ENCODE results near the gene LDLRAD4.

The LDLRAD4 gene

DNA sequence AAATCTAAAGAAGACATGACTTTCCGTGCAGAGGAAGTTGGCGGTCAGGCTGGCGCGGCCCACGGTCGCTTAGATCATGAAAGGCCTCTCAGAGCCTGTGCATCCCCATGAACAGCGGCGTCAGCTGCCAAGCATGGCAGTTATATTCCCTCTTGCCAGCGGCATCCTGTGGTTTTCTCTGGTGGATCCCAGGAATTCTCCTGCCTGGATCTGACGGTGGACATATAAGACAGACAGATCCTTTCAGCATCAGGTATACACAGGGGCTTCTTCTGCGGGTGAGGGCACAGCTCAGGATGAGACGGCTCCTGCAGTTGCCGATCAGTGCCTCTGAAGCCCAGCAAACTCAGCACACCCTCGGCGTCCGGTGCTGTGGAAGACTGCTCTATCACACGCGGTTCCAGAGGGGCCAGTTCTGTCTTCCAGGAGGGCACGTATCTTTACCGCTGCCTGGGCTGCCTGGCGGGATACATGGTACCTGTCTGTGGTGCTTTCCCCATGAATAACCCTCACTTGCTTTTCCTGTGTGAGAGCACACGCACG, 157.8 kb downstream of the LDLRAD4 start:
- DNase-seq: no peak

DNA sequence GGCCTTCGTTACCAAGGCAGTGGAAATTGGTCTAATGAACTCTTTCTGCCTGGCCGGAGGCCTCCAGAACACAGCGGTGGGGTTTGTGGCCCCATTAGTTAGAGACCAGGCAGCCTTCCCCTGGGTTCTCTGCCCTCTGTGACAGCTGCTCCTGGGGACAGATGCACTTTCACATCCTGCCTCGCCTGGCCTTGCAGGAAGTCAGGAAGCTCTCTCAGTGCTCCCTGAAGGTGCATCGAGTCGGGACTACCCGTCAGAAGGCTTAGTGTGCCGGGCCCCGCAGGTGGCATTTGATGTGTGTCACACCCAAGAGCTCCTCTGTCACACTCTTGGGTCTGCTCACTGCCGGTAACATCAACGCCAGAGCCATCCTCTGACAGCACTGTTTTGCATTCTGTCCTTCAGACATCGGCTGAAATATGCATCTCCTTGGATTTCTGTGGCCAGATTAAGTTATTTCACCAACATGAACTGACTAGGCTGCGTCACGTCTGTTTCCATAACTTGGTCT, 158.3 kb downstream of the LDLRAD4 start:
- no peak for DNase-seq

DNA sequence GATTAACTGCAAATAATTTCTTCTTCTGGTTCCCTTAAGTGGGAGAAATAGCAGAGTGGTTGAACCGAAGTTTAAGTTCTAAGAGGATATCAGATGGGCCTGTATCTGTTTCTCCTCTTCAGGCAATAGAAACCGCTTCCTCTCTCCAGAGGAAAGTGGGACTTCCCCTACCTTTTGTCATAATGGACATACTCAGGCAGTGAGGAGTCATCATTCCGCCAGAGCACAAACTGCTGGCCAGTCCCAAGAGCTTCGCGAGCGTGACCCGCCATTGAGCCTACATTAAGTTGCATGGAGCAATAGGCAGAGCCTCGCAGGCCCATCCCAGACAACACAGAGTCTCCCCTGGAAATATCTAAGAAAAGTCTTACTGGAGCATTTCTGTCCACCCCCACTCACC, 158.9 kb downstream of the LDLRAD4 start:
- DNase-seq: no peak

DNA sequence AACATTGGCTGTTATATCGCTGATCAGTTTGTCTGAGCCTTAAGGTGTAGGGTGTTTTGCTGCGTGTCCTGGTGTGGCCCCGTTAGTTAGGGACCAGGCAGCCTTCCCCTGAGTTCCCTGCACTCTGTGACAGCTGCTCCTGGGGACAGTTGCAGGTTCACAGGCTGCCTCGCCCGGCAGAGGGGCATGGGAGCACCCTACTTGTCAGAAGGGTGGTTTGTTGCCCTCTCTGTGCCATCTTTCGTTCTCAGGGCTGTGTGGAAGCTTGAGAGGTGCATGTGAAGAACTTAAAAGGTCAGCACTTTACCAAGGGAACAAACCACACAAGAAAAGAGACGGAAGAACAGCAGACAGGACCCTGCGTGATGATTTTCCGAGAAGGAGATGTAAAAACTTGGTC, 159.6 kb downstream of the LDLRAD4 start:
- DNase-seq: no peak

DNA sequence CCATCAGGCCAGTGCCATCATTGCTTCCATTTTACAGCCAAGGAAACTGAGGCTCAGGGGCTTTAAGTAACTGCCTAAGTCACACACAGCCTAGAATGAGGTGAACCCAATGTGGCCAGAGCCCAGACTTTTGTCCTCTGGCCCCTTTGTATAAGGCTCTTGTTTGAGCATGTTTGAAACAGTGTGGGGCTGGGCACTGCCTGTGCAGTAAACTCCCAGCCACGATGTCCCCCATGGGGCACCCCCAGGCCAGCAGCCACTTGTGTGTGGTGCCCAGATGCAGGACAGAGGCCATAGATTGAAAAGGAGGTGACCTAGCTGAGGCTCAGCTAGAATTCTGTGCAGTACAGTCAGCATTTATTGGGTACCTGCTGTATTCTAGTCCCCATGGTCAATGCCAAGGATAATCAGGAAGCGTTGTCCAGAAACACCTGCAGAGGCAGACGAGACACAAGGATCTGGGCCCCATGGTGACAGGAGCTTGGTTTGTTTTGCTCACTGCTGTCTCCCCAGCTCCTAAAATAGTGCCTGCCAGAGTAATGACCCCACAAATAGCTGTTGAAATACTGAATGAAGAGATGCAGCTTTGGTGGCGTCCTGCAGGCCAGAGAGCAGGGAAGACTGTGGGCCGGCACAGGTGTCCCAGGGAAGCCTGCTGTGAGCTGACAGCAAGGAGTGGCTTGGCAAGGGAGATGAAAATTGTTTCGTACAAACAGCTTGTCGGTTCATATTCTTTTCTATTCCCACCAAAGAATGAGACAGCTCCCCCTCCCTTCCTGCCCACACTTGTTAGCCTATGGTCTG, 160.7 kb downstream of the LDLRAD4 start:
- no peak for DNase-seq

DNA sequence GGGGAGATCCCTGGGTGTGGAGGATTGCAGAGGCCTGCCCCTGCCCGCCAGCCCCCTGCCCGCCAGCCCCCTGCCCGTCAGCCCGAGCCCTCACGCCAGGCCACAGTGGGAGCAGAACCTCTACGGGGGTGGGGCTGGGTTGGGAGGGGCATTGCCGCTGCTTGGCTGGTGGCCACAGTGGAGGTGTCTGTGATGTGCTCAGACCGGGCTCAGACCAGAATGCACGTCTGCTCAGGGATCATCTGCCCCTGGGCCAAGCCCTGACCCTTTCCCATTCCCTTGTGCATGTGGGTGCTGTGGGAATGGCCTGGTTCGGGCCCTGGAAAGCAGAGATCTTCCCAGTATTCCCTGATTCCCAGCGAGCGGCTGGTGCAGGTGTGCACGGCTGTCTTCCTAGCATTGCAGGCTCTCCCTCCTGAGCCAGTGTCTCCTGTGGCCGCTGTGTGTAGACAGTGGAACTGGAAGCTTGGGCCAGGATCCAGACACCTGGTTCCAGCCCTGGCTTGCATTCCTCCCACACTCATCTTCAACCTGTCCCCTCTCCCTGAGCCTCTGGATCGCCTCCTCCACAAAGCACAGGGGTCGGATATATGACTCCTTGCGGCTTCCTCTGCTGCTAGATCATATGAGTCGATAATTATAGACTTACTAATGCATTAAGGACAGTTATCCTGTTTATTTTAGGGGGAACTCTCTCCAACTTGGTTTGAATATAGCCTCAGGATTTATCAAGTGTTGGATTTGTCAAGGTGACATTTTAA, 161.6 kb downstream of the LDLRAD4 start:
- no peak for DNase-seq

DNA sequence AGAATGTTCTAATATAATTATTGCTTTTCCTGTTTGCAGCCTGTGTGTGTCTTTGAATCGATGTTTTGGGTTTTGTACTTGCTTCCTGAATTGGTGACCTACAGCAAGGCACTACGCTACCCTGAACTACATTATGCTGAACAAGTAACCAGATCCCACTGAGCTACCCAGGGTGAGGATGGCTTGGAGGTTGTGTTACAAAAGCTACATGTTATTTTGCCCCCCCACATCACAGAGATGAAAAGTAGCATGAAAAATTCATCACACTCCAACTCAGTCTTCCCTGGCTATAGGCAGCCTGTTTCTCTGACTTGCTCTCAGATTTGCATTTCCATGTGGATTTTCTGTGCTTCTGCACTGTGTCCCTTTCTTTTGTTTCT, 162.1 kb downstream of the LDLRAD4 start:
- DNase-seq: no peak

DNA sequence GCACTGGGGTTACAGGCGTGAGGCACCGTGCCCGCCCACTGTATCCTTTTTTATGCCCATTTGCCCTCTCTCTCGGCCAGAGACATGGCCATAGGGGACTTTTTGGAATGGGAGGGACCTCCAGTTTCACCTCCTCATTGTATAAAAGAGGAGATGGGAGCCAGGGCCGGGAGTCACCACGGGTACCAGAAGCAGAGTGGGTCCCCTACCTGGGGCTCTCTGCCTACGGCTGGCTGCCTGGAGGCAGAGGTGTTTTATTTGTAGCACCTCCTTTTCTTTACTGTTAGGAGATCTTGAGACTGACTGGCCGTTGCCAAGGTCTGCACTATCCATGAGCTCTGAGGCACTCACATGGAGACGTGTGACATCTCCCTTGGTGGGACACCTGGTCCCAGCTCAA, 162.8 kb downstream of the LDLRAD4 start:
- no peak for DNase-seq

DNA sequence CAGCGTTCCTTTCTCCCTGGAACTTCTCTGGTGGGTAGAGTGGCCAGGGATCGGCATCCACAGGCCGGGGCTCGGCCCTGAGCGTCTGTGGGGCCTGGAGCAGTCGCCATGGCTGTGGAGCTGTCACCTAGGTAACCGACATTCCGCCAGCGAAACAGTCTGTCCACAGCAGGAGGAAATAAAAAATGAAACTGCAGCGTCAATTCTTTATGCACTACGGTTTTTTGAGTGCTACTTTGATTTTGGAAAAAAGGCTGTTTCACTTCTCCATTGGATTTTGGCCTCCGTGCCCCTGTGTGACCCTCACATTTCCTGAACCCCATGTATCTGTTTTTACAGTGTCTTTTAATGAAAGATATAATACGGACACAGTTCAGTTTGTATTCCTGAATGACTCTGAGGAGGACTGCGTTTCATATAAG, 163.4 kb downstream of the LDLRAD4 start:
- no peak for DNase-seq

DNA sequence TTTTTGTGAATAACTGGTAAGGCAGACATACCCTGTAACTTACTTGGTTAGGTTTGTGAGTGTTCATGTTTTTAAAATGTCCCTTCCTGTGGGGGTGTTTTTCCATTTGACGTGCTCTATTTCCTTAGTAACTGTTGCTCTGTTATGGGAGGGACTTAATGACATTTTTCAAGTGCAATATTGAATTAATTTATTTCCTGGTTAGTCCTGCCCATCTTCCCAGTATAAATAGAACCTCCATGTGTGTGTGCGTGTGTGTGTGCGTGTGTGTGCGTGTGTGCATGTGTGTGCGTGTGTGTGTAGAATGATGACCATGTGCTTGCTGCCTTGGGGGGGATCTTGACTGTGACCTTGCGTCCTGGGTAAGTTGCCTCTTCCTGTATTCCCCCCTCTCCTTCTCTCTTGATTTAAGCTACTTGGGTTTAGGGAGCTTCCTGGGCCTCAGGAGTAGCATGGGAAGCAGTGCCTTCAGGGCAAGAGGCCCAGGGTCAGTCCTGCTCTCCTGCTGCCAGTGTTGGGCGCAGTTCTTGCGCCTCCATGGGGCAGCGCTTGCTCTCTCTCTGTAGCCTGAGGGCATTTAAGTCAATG, 163.9 kb downstream of the LDLRAD4 start:
- DNase-seq: no peak

DNA sequence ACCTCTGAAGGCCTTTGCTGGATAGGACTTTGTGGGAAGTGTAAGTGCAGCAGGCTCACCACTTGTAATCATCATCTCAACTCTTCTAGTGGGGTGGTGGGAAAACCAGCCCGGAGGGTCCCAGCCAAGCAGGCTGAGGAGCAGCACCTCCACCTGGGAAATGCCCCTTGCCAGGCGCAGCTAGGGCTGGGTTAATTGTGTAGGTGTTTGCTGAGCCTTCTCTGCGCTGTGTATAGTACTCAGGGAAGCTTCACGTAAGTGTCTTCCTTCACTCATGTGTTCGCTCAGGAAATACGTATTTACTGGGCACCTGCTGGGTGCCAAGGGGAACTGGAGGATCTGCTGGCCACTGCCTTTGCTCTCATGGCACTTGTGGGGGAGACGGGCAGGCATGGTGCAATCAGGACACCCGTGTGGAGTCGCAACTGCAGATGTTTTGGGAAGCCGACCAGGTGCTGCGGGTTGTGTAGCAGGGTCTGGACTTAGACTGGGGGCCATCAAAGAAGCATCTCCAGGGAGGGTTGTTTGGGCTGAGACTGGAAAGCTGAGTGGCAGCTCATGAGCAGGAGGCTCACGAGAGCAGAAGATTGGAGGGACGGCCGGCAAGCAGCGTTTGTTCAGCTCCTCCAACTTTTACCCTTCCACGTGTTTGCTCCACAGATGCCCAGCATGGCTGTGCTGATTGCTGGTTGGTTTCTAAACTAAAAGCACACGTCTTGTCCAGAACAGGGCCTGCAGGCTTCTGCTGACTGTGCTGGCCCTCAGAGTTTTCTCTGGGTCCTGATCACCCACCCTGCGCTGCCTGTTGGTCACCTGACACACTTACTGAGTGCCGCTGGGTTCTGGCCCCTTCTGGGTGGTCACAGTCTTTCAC, 164.6 kb downstream of the LDLRAD4 start:
- no peak for DNase-seq

DNA sequence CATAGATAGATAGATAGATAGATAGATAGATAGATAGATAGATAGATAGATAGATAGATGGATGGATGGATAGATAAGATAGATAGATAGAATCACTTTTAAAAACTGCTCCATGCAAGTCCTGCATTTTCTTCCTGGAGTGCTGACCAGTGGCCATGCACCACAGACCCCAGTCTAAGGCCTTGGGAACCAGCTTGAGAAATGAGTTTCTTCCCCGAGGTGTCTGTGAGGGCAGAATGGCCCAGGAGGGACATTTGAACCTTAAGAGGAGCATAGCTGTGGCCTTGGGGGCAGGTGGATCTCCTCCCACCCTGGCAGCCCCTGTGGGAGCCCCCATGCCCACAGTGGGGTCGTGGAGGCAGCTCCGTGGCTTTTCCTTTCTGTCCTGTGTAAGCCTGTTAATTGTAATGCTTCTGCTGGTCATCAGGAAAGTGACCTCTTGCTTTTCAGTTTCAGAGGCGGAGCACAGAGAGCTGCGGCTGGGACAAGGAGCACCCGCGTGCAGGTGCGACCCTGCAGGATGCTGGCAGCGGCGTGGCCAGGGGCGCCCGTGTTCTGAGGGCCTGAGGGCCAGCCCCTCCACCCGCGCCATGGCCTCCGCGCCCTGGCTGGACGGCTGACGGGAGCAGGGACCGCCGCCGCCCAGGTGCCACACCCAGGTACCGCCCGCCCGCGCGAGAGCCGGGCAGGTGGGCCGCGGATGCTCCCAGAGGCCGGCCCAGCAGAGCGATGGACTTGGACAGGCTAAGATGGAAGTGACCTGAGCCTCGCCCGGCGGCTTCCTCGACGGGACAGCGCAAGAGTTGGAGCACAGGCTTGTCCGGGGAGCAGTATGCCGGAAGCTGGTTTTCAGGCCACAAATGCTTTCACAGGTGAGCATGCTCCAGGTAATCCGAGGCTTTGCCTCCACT, 168.6 kb downstream of the LDLRAD4 start:
- DNase-seq: no peak

DNA sequence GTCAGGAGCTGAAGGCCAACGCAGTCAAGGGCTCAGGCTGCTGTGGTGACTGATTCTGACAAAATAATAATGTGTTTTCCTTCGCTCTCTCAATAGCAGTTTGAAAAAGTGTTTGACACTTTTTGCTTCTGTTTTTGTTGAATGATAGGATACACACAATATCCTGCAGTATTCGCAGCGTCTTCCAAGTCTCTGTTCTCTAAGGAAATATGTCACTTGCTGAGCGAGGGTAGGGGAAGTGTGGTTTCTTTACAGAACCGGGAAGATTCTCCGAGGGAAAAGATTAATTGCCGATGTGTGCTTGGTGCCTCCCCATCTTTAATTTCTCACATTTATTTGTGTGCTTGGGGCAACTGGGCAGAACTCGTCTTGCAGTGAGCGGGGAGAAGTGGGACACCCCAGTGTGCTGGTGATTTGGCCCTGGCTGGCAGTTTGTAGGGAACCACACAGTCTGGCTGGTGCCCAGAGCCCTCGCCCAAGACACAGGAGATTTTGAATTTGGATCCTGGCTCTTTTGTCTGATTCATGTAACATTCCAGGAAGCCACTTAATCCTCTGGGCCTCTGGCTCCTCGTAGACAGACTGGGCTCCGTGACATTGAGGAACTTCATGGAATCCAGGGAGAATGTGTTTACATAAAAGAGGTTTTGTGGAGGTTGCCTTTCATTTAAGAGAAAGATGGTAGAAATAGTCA, 169.4 kb downstream of the LDLRAD4 start:
- no peak for DNase-seq

DNA sequence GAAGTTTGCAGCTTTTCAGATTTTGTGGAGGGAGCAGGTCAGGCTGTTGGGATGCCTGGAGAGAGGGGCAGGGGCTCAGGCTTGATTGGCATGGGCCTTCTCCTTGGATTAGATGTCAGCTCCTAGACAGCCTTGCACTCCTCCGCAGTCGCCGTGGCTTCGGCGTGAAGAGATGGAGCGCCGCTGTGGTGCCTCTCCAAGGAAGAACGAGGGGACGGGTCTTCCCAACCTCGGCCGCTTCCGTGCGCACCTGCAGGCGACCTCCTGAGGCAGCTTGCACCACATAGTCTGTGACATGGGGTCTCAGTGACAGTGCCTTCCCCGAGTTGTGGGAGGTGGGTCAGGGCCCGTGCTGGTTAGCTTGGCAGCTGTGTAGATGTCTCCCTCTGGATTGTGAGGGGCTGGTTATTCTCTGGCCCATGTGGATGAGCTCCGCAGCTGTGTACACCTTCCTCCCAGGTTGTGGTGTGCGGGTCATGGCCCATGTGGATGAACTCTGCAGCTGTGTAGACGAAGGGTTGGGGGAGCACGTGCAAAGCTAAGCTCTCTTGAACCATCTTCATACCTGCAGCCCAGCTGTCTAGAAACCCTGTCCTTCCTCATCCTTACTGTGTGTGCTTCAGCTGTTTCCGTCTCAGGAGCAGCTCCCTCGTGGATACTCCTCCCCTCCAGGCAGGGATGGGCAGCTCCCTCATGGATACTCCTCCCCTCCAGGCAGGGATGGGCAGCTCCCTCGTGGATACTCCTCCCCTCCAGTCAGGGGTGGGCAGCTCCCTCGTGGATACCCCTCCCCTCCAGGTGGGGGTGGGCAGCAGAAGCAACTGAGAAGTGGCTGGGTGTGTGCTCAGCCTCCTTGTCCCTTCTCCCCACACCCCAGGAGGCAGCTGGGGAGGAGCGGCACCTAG, 170.3 kb downstream of the LDLRAD4 start:
- DNase-seq: no peak

DNA sequence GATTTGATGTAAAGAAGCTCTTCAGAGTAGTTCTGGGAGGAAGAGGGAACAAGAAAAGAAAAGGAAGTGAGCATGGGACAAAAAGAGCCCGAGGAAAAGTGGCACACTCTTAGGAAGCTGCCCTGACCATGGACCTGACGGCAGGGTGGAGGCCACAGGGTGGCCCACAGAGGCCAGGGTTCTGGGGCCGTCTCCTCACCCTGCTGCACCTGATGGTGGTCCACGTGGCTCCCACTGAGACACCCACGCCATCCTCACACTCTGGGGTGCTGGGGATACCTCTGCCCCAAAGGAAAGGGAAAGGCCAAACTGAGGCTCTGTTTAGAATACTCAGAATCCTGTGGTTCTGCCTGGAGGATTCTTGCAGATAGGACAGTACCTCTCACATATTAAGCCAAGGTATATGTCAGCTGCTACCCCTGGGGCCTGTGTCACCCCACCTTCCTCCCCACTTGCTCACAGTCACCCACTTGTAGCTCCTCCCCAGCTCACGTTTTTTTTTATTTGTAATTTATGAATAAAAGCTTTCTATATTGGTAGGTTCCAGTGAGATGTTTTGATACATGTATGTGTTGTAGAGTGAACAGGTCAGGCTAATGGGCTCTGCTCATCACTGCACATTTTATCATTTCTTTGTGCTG, 171.1 kb downstream of the LDLRAD4 start:
- no peak for DNase-seq

DNA sequence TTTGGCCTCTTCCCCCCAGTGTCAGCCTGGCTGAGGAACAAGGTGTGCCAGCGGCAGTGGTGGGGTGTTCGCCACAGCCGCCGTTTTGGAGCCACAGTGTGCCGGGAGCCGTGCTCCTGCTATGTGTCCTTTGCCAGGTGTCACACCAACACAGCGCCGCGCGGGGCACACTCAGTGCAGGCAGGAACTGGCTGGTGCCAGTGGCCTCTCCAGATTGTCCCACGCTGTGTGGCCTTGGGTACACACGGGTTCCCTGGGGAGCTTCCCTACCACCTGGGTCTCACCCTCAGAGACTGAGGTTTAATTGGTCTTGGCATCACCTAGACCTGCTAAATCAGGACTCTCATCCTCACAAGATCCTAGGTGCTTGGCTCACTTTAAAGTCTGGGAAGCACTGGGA, 171.6 kb downstream of the LDLRAD4 start:
- no peak for DNase-seq

DNA sequence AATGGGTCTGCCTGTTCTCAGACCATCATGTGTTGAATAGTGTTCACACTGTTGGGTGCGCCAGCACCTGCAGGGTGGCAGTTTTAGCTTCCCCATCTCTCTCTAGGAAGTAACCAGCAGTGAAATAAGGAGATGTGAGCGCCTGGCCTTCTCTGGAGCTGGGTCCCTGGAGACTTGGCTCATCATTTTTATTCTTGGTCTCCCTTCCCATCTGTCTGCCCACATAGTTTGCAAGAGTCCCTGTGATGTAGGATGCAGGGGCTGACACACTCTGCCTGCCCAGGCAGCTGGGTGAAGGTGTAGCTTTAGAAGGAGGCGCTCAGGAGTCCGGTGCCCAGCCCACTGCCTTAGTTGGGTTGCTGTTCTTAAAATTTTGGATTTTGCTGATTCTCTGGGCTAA, 172.2 kb downstream of the LDLRAD4 start:
- no peak for DNase-seq

DNA sequence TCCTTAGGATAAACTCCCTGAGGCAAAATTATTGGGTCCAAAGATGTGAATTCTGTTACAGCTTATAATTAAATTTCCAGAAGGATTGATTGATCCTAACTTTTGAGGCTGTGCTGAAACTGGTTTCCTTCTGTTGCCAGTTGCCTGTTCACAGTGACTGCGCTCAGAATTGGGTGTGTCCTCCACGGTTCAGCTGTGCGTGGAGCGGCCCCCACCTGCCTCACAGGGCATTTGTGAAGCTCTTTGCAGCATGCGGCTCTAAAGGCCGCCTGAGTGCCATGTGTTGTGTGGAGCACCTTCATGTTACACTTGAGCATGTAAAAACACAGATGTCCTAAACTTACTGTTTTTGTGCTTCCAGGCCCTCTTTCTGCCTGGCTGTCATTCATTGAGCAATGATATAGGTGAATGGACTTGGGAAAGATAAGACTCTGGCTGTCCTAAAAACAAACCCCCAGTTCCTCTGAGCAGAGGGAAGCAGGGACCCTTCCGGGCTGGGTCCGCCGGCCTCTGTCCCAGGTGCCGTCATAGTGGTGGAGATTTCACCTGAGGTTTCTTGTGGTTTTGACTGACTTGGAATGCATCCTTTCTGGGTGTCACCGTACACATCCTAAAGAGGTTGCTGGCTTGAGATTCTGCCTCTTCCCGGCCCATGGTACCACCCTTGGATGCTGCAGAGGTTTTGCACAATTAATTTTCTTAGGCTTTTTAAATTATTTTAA, 173.6 kb downstream of the LDLRAD4 start:
- no peak for DNase-seq

Data from GDM1 (cell line).